Measurements from ENCODE around the gene TLR3.

DNA sequence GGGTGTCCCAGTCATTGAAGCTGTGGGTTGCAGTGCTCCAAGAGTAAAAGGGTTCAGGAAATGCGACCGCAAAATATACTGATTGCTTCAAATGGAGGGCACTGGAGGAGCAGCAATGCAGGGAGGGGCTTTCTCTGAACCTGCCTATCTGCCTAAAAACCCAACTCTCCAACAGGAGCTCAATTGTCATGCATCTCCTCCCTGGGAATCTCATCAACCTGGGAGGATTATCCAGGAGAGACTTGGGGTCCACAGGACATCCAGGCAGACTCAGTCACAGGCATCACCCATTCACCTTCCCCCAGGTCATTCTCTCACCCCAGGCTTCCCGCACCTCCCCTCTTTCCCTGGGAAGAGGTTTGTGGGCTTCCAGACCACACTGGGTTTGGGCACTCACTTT, 38.2 kb upstream of the TLR3 start:
- no peak for TF ChIP-seq RBAK (tag by site-specific recombination; IDR thresholded peaks at IDR 0.05)
- TF ChIP-seq, protein P1, sequence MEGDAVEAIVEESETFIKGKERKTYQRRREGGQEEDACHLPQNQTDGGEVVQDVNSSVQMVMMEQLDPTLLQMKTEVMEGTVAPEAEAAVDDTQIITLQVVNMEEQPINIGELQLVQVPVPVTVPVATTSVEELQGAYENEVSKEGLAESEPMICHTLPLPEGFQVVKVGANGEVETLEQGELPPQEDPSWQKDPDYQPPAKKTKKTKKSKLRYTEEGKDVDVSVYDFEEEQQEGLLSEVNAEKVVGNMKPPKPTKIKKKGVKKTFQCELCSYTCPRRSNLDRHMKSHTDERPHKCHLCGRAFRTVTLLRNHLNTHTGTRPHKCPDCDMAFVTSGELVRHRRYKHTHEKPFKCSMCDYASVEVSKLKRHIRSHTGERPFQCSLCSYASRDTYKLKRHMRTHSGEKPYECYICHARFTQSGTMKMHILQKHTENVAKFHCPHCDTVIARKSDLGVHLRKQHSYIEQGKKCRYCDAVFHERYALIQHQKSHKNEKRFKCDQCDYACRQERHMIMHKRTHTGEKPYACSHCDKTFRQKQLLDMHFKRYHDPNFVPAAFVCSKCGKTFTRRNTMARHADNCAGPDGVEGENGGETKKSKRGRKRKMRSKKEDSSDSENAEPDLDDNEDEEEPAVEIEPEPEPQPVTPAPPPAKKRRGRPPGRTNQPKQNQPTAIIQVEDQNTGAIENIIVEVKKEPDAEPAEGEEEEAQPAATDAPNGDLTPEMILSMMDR (tag by site-specific recombination; IDR thresholded peaks at IDR 0.05): no peak
- TF ChIP-seq ZNF223 (tag by site-specific recombination; IDR thresholded peaks at IDR 0.05): no peak
- no peak for TF ChIP-seq ZNF37A (tag by site-specific recombination; IDR thresholded peaks at IDR 0.05)
- no peak for TF ChIP-seq ZNF112 (tag by site-specific recombination; IDR thresholded peaks at IDR 0.05)
- TF ChIP-seq ZNF24 (tag by site-specific recombination; IDR thresholded peaks at IDR 0.05): no peak
- TF ChIP-seq ZNF704 (tag by site-specific recombination; IDR thresholded peaks at IDR 0.05): no peak
- no peak for TF ChIP-seq ZNF133 (tag by site-specific recombination; IDR thresholded peaks at IDR 0.05)
- no peak for TF ChIP-seq ZBTB7A (tag by site-specific recombination; IDR thresholded peaks at IDR 0.05; ENCODE audit: low read depth)
- no peak for TF ChIP-seq HOXD13 (CRISPR knock-in tag; IDR thresholded peaks at IDR 0.05; ENCODE audit: borderline replicate concordance)
- TF ChIP-seq ZSCAN4 (tag by site-specific recombination; IDR thresholded peaks at IDR 0.05): no peak
